Subcutaneous adipose tissue (tissue), 4 donors: ENCODE measurements around the gene BCL2L11. TPM values are rescaled to one million over a fixed set of nuclear protein-coding genes. Genes with fewer than 3 reads are reported as not detected.

Source experiments
- total RNA-seq, 4 donors: library from RNA; depleted of rRNA; stranded (reverse); fragments of >200 nt; gene quantifications; one replicate each; pipeline ENCODE4 v1.1.0, GENCODE V29; 2016
- TF ChIP-seq, protein P1 (sequence below): fragments of 450-650 bp; IDR thresholded peaks from one replicate; pipeline ENCODE4 v1.5.1; 2016; ENCODE audit warnings: low read depth, mild to moderate bottlenecking, control low read depth, antibody characterized with exemption, moderate library complexity

The BCL2L11 gene
- total RNA-seq, 4 donors from 2014 or later = 17.8 to 48.1 (median 35.5) TPM

DNA sequence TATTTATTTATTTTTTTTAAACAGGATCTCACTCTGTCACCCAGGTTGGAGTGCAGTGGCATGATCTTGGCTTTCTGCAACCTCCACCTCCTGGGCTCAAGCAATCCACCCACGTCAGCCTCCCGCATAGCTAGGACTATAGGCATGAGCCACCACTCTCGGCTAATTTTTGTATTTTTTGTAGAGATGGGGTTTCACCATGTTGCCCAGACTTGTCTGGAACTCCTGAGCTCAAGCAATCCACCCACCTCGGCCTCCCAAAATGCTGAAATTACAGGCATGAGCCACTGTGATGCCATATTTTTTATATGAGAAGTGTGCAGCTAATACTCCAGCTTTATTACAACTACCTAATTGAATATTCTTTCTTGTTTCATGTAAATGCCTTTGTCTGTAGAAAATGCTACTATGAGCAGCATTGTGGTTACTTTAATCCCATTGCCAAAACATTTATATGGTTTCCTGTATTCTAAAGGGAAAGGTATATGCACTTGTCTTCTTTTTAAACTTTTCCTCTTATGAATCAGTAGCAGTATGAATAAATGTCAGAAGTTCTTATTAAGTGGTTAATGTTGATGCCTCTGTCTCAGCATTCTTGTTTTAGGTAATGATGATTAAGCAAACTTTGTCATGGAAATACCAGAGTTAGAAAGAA lies 9.5 kb upstream of the BCL2L11 start:
- TF ChIP-seq, protein P1, sequence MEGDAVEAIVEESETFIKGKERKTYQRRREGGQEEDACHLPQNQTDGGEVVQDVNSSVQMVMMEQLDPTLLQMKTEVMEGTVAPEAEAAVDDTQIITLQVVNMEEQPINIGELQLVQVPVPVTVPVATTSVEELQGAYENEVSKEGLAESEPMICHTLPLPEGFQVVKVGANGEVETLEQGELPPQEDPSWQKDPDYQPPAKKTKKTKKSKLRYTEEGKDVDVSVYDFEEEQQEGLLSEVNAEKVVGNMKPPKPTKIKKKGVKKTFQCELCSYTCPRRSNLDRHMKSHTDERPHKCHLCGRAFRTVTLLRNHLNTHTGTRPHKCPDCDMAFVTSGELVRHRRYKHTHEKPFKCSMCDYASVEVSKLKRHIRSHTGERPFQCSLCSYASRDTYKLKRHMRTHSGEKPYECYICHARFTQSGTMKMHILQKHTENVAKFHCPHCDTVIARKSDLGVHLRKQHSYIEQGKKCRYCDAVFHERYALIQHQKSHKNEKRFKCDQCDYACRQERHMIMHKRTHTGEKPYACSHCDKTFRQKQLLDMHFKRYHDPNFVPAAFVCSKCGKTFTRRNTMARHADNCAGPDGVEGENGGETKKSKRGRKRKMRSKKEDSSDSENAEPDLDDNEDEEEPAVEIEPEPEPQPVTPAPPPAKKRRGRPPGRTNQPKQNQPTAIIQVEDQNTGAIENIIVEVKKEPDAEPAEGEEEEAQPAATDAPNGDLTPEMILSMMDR = no peak

DNA sequence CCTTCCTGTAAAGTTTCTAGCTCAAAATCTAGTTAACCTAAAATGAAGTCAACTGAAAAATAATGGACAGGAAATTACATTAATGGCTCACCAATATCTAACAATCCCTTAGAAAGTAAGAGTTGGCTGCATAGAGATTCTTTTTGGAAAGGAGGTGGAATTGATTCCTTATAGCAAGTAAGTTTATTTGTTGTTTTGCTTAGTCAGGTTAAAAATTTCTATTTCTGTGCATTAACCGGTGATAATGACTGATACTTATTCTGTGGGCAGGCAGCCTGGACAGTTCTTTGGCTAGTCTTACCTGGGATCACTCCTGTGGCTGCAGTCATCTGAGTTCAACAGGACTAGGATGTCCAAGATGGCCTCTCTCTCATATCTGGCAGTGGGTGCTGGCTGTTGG lies 6.9 kb upstream of the BCL2L11 start:
- TF ChIP-seq, protein P1 = no peak

- TF ChIP-seq, protein P1 = no peak
Observed at GRCh38 chr2:111116011-111116746, 4.5 kb upstream of the BCL2L11 start.

DNA sequence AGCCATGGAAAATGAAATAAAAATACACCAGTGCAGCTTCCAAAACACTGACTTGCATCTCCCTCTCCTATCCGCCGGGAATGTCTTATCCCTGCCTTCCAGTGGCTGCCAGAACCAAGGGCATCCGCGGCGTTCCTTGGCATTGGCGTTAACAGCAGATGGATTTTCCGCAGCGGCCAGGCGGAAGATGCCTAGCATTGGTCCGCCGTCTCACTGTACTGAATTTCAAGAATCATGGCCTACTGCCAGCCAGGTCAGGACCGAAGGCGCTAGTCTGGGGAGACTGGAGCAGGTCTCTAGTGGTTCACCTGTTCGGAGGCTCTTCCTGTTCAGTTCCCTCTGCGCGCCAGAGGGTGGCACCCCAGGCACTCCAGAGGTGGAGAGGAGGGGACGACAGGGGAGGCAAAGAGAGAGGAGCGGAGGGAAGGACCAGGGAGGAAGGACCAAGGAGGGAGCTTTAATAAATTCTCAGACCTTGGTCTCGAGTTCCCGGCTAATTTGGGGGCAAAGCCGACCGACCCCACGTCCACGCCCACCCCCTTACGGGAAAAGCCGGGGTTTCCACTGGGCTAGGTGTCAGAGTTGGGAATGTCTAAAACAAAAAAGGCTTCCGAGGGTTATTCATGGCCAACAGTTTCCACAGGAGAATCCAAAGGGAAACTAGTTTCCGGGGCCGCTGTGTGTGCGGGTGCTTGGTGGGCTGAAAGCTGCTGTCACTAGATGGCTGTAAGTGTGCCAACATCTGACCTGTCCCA lies 3.7 kb upstream of the BCL2L11 start:
- TF ChIP-seq, protein P1 = no peak

GRCh38 chr2:111117598-111118480 lies 2.9 kb upstream of the BCL2L11 start:
- TF ChIP-seq, protein P1 = no peak

DNA sequence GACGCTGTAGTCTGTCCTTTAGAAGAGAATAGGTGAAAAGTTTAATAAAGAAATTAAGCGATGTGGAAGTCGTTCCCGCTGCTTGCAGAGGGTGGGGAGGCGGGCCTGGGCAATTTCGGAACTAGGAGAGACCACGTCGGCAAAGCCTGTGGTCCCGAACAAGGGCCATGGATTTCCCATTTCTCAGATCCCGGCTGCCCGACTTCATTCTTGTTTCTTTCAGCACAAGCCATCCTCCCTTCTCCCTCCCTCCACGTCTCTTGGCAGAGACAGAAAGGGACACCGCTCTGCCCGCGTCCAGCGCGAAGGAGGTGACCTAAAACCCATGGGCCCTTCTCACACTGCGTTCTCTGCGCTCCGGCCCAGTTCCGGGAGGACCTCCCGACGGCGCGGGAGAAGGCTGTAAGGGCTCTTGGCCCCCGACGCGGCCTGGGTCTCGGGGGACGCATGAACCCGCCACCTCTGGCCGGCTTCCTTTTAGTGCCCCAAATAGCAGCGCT lies 2.2 kb upstream of the BCL2L11 start:
- TF ChIP-seq, protein P1 = no peak
